B cell (primary cell): ENCODE results near the gene SLC12A4. TPM values are rescaled to one million over a fixed set of nuclear protein-coding genes. Genes with fewer than 3 reads are reported as not detected.

Experiments
- ATAC-seq: fragments of 200-7000 bp; cut with Tn5 transposase; one replicate; pipeline ENCODE4 v1.10.0; 2021; ENCODE audit warnings: low read depth, mild to moderate bottlenecking, moderate number of reproducible peaks, moderate library complexity
- CTCF ChIA-PET: fragments of 350-600 bp; sonication (Branson Sonifier 250); formaldehyde crosslinking; loops from one replicate; lab custom pipeline; 2021; ENCODE audit warnings: antibody characterized with exemption, inconsistent platforms; lab: Charles Lee
- POLR2A ChIA-PET: fragments of 350-600 bp; sonication (Branson Sonifier 250); formaldehyde crosslinking; loops from one replicate; lab custom pipeline; 2021; ENCODE audit warnings: antibody characterized with exemption; lab: Charles Lee
- DNase-seq: peaks from one replicate; pipeline ENCODE4 v3.0.0; 2013
- H2AFZ ChIP-seq: 2 replicates; pipeline ENCODE4 v1.6.1; 2012; ENCODE audit warnings: mild to moderate bottlenecking, low read depth, low read length; ENCODE audit not compliant: insufficient read depth, poor library complexity, severe bottlenecking
- H3K27ac ChIP-seq, 2 donors: 1 replicate in 1 of 2; 2 replicates in 1 of 2; pipeline ENCODE4 v1.5.1; 2012 to 2013; ENCODE audit warnings: low read length in 2 of 2, mild to moderate bottlenecking in 2 of 2, moderate library complexity in 1 of 2
- H3K27me3 ChIP-seq, 4 experiments: fragments of 200-600 bp in 1 of 4; sonication (generic) in 1 of 4; replicated peaks in 1 of 4; 1 replicate in 2 of 4; 2 replicates in 2 of 4; pipeline versions ENCODE4 v1.6.1 to v1.7.0; 2013 to 2016; ENCODE audit warnings: low read length in 3 of 4, mild to moderate bottlenecking in 2 of 4, mixed read lengths in 1 of 4, moderate library complexity in 1 of 4; ENCODE audit not compliant: insufficient read depth in 4 of 4, control insufficient read depth in 3 of 4; ENCODE audit errors: control extremely low read depth in 1 of 4
- H3K36me3 ChIP-seq, 2 experiments: replicated peaks in 1 of 2; 1 replicate in 1 of 2; 2 replicates in 1 of 2; pipeline versions ENCODE4 v1.6.1 to v1.7.1; 2013; ENCODE audit warnings: low read length in 1 of 2; ENCODE audit not compliant: insufficient read depth in 2 of 2, control insufficient read depth in 1 of 2; ENCODE audit errors: control extremely low read depth in 1 of 2, extremely low read depth in 1 of 2
- H3K4me1 ChIP-seq, 2 donors: fragments of 200-600 bp in 1 of 2; sonication (generic) in 1 of 2; 1 replicate in 1 of 2; 2 replicates in 1 of 2; pipeline versions ENCODE4 v1.5.1 to v1.6.1; 2013 to 2017; ENCODE audit warnings: low read length in 2 of 2; ENCODE audit not compliant: control insufficient read depth in 2 of 2, insufficient read depth in 2 of 2
- H3K4me2 ChIP-seq: replicated peaks from 2 replicates; pipeline ENCODE3; 2012; ENCODE audit warnings: mild to moderate bottlenecking, low read depth, low read length; ENCODE audit not compliant: poor library complexity, severe bottlenecking
- H3K4me3 ChIP-seq, 5 experiments: fragments of 200-600 bp in 1 of 5; sonication (generic) in 1 of 5; 1 replicate in 3 of 5; 2 replicates in 2 of 5; pipeline versions ENCODE4 v1.5.1 to v1.7.0; 2011 to 2016; ENCODE audit warnings: low read length in 4 of 5, mild to moderate bottlenecking in 4 of 5, low read depth in 2 of 5, control low read depth in 1 of 5, moderate library complexity in 1 of 5; ENCODE audit not compliant: insufficient read depth in 1 of 5; ENCODE audit errors: control extremely low read depth in 1 of 5, extremely low read depth in 1 of 5
- H3K79me2 ChIP-seq: fragments of 200-600 bp; sonication (generic); one replicate; pipeline ENCODE4 v1.6.0; 2016; ENCODE audit warnings: low read length; ENCODE audit not compliant: control insufficient read depth, insufficient read depth
- H3K9ac ChIP-seq: fragments of 200-600 bp; sonication (generic); 2 replicates; pipeline ENCODE4 v1.6.1; 2017; ENCODE audit warnings: mild to moderate bottlenecking, low read length, moderate library complexity
- H3K9me3 ChIP-seq, 3 donors: one replicate each; pipeline versions ENCODE4 v1.6.1 to v1.7.1; 2013; ENCODE audit warnings: low read length in 2 of 3; ENCODE audit not compliant: control insufficient read depth in 2 of 3, insufficient read depth in 1 of 3; ENCODE audit errors: control extremely low read depth in 1 of 3
- H4K20me1 ChIP-seq: 2 replicates; pipeline ENCODE4 v1.6.0; 2012; ENCODE audit warnings: mild to moderate bottlenecking, low read length; ENCODE audit not compliant: insufficient read depth, control insufficient read depth, poor library complexity, severe bottlenecking
- H3K27ac Mint-ChIP-seq: one replicate; pipeline ENCODE4 v1.8.0; 2021; ENCODE audit warnings: mixed read lengths
- H3K27me3 Mint-ChIP-seq: one replicate; pipeline ENCODE4 v1.8.0; 2021; ENCODE audit warnings: mixed read lengths
- H3K4me1 Mint-ChIP-seq: one replicate; pipeline ENCODE4 v1.8.0; 2021; ENCODE audit warnings: mixed read lengths
- H3K4me3 Mint-ChIP-seq: one replicate; pipeline ENCODE4 v1.8.0; 2021; ENCODE audit warnings: mixed read lengths
- H3K9me3 Mint-ChIP-seq: one replicate; pipeline ENCODE4 v1.8.0; 2022; ENCODE audit warnings: mixed read lengths; ENCODE audit not compliant: insufficient read depth
- EZH2 ChIP-seq: IDR thresholded peaks from 2 replicates; pipeline ENCODE4 v1.6.1; 2012; ENCODE audit warnings: borderline replicate concordance, low read depth, mild to moderate bottlenecking, moderate library complexity, low read length; ENCODE audit not compliant: insufficient read depth, poor library complexity, severe bottlenecking
- WGBS: methylation state at CpG from one replicate; pipeline ENCODE4 v1.1.5; 2013; ENCODE audit warnings: missing lambda C conversion rate; ENCODE audit not compliant: insufficient coverage; 5-methylcytosine and 5-hydroxymethylcytosine counted together
- intact Hi-C: fragments of 100-400 bp; cut with micrococcal nuclease; formaldehyde crosslinking; loops from one replicate; pipeline ENCODE4 v1.10.0; 2022
- polyA plus RNA-seq: library from polyadenylated mRNA; depleted of rRNA; stranded (reverse); fragments of >200 nt; gene quantifications from 2 replicates; pipeline ENCODE4 v1.2.3, GENCODE V29; 2012
- total RNA-seq, 2 donors: library from RNA; stranded (reverse); fragments of 120-200 nt in 1 of 2; gene quantifications; 1 replicate in 1 of 2; 2 replicates in 1 of 2; pipeline versions ENCODE4 v1.2.3 to v1.2.4, GENCODE V29; 2013 to 2022
- TF ChIP-seq, protein P1 (sequence below): fragments of 200-600 bp; IDR thresholded peaks from one replicate; pipeline ENCODE4 v1.8.0; 2022; ENCODE audit warnings: antibody characterized with exemption, mild to moderate bottlenecking

Gene SLC12A4
- total and polyA plus RNA-seq, 2 donors (not counting 1 experiment from before 2014, with no cell fraction given) = 20.2 to 42.2 TPM

GRCh38 chr16:67923414-67924116, 44.9 kb downstream of the SLC12A4 start:
- no peak overlapping the region for H2AFZ ChIP-seq
- H3K4me3 Mint-ChIP-seq = no peak overlapping the region
- no peak overlapping the region for H3K27ac ChIP-seq
- DNase-seq = no peak
- H4K20me1 ChIP-seq = peaks cover 38% of the 10 kb centered on the region
- H3K9me3 Mint-ChIP-seq = no peaks in the 10 kb centered on the region
- H3K4me1 ChIP-seq = peaks cover 9 to 27% of the 10 kb centered on the region in 2 donors
- TF ChIP-seq EZH2 = no peak
- TF ChIP-seq, protein P1, sequence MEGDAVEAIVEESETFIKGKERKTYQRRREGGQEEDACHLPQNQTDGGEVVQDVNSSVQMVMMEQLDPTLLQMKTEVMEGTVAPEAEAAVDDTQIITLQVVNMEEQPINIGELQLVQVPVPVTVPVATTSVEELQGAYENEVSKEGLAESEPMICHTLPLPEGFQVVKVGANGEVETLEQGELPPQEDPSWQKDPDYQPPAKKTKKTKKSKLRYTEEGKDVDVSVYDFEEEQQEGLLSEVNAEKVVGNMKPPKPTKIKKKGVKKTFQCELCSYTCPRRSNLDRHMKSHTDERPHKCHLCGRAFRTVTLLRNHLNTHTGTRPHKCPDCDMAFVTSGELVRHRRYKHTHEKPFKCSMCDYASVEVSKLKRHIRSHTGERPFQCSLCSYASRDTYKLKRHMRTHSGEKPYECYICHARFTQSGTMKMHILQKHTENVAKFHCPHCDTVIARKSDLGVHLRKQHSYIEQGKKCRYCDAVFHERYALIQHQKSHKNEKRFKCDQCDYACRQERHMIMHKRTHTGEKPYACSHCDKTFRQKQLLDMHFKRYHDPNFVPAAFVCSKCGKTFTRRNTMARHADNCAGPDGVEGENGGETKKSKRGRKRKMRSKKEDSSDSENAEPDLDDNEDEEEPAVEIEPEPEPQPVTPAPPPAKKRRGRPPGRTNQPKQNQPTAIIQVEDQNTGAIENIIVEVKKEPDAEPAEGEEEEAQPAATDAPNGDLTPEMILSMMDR = no peak
- H3K4me2 ChIP-seq = no peak overlapping the region
- peaks cover 0 to 25% of the 10 kb centered on the region in 2 experiments for H3K36me3 ChIP-seq
- intact Hi-C loops = no loop called here
- 89% methylated on average over 10 of the region's 10 CpGs for WGBS
- ChIA-PET POLR2A (interaction anchor here (0.7 kb wide), 1 partner anchor 77 kb away, joined by 5 read pairs; no protein-coding TSS in a partner anchor), CTCF (interaction anchor here (0.8 to 1.3 kb wide), 4 partner anchors 12 to 108 kb away, joined by 3 to 4 read pairs (median 3); no protein-coding TSS in a partner anchor)
- H3K79me2 ChIP-seq = peaks cover 52% of the 10 kb centered on the region
- H3K4me1 Mint-ChIP-seq = peaks cover 24% of the 10 kb centered on the region
- H3K9me3 ChIP-seq = no peaks in the 10 kb centered on the region
- H3K9ac ChIP-seq = no peak overlapping the region
- H3K4me3 ChIP-seq = no peak overlapping the region
- no peaks in the 10 kb centered on the region for H3K27me3 Mint-ChIP-seq
- no peaks in the 10 kb centered on the region for H3K27me3 ChIP-seq
- H3K27ac Mint-ChIP-seq = no peak overlapping the region
- ATAC-seq = no peak

DNA sequence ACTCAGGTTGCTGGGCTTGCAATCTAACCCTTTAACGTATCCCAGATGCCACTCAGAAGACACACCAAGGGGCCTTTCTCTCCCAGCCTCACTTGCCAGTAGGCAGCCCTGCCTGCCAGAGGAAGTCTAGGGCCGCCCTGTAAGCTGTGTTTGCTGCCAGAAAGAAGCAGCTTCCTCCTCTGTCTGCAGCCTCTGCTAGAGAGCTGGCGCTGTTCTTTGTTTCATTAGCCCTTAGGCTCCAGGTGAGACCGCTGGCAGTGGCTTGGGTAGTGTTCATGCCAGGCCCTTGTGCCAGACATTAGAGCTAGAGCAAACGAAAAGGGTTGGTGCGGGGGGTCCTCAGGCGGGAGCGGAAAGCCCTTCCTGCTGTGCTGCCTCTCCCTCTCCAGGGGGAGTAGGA, 45.7 kb downstream of the SLC12A4 start:
- DNase-seq (no peak), ATAC-seq (no peak)
- Histone ChIP-seq H3K36me3 (peaks cover 0 to 21% of the 10 kb centered on the region in 2 experiments), H3K79me2 (peaks cover 48% of the 10 kb centered on the region), H2AFZ (no peak overlapping the region), H4K20me1 (peaks cover 36% of the 10 kb centered on the region), H3K9me3 (no peaks in the 10 kb centered on the region), H3K27ac (no peak overlapping the region), H3K4me3 (no peak overlapping the region), H3K4me1 (peaks cover 9 to 22% of the 10 kb centered on the region in 2 donors), H3K27me3 (no peaks in the 10 kb centered on the region), H3K4me2 (no peak overlapping the region), H3K9ac (no peak overlapping the region)
- Mint-ChIP-seq H3K27ac (no peak overlapping the region), H3K4me1 (peaks cover 20% of the 10 kb centered on the region), H3K9me3 (no peaks in the 10 kb centered on the region), H3K4me3 (no peak overlapping the region), H3K27me3 (no peaks in the 10 kb centered on the region)
- CTCF ChIA-PET = interaction anchor here (0.6 to 1.3 kb wide), 4 partner anchors 39 to 107 kb away, joined by 3 to 4 read pairs (median 3); no protein-coding TSS in a partner anchor
- TF ChIP-seq, protein P1 = no peak
- no peak for TF ChIP-seq EZH2
- WGBS = 100% methylated on average over 4 of the region's 8 CpGs
- intact Hi-C loops = no loop called here
- POLR2A ChIA-PET = interaction anchor here (0.7 kb wide), 1 partner anchor 76 kb away, joined by 5 read pairs; no protein-coding TSS in a partner anchor
